ENCODE data around the gene KCNH2. TPM values are rescaled to one million over a fixed set of nuclear protein-coding genes. Genes with fewer than 3 reads are reported as not detected.

Gene KCNH2
- total RNA-seq, 2 experiments from 2014 or later = 5.8 to 7.5 TPM

GRCh38 chr7:150900675-150901074 is 77.4 kb downstream of the KCNH2 start:
- peak overlapping the region; percentile 72; the same call in 1 of the 2 replicates for H2AFZ ChIP-seq (ENCODE audit: low read length)
- no peak overlapping the region for H3K27ac ChIP-seq (ENCODE audit: low read depth, low read length, poor library complexity, severe bottlenecking)
- no peak overlapping the region for H3K4me3 ChIP-seq (ENCODE audit: low read depth, low read length, poor library complexity, severe bottlenecking)
- H3K9me2 ChIP-seq (ENCODE audit: insufficient read depth, low read length) = no peaks in the 10 kb centered on the region
- H3K79me2 ChIP-seq (ENCODE audit: insufficient read depth, low read depth, low read length) = no peaks in the 10 kb centered on the region
- intact Hi-C loops (cut with micrococcal nuclease; ENCODE audit: unreplicated experiment) = no loop called here
- BruUV-seq (replicated peaks) = no TSS peak
- H4K20me1 ChIP-seq (ENCODE audit: insufficient read depth, low read length) = no peaks in the 10 kb centered on the region
- TF ChIP-seq EZH2phosphoT487 (IDR thresholded peaks at IDR 0.05; ENCODE audit: borderline replicate concordance, low read depth, low read length) = no peak
- TF ChIP-seq CTCF (conservative IDR thresholded peaks at IDR 0.05; ENCODE audit: low read length) = no peak
- H3K9me3 ChIP-seq (ENCODE audit: low read length) = no peaks in the 10 kb centered on the region
- H3K36me3 ChIP-seq (ENCODE audit: insufficient read depth, low read length) = no peaks in the 10 kb centered on the region
- POLR2A ChIA-PET = interaction anchor here (0.6 to 1.2 kb wide), 2 partner anchors 9 to 32 kb away, joined by 4 read pairs; no protein-coding TSS in a partner anchor
- H3K4me2 ChIP-seq (ENCODE audit: low read length) = peak overlapping the region; percentile 34; the same call in 1 of the 2 replicates
- peaks cover 64% of the 10 kb centered on the region for H3K4me1 ChIP-seq (ENCODE audit: insufficient read depth, low read length, poor library complexity, severe bottlenecking)
- CTCF ChIA-PET (ENCODE audit: unreplicated experiment) = no interaction called here
- no peak for DNase-seq (ENCODE audit: low spot score)

- DNase-seq (ENCODE audit: low spot score) = peak; percentile 80
- Histone ChIP-seq H3K9me3 (ENCODE audit: low read length) (peaks cover 7% of the 10 kb centered on the region; the same call in 1 of the 2 replicates), H3K4me2 (ENCODE audit: low read length) (peak overlapping the region; percentile 86), H3K4me1 (ENCODE audit: insufficient read depth, low read length, poor library complexity, severe bottlenecking) (peaks cover 69% of the 10 kb centered on the region), H3K36me3 (ENCODE audit: insufficient read depth, low read length) (no peaks in the 10 kb centered on the region; the same call in 1 of the 2 replicates), H2AFZ (ENCODE audit: low read length) (peak overlapping the region; percentile 66), H3K27ac (ENCODE audit: low read depth, low read length, poor library complexity, severe bottlenecking) (peak overlapping the region; percentile 96), H4K20me1 (ENCODE audit: insufficient read depth, low read length) (no peaks in the 10 kb centered on the region), H3K9me2 (ENCODE audit: insufficient read depth, low read length) (no peaks in the 10 kb centered on the region), H3K4me3 (ENCODE audit: low read depth, low read length, poor library complexity, severe bottlenecking) (peak overlapping the region; percentile 61), H3K79me2 (ENCODE audit: insufficient read depth, low read depth, low read length) (no peaks in the 10 kb centered on the region)
- CTCF ChIA-PET (ENCODE audit: unreplicated experiment) = interaction anchor here (0.6 to 1.4 kb wide), 7 partner anchors 10 to 1238 kb away, joined by 3 to 4 read pairs (median 4); no protein-coding TSS in a partner anchor
- no TSS peak for BruUV-seq (replicated peaks)
- intact Hi-C loops (cut with micrococcal nuclease; ENCODE audit: unreplicated experiment) = loop anchor here (1.0 to 10.0 kb wide), 6 partner anchors 76 to 1026 kb away; partner anchors contain the start of genes AGAP3, ATP6V0E2, FASTK and REPIN1
- peak; percentile 99 for TF ChIP-seq CTCF (conservative IDR thresholded peaks at IDR 0.05; ENCODE audit: low read length)
- TF ChIP-seq EZH2phosphoT487 (IDR thresholded peaks at IDR 0.05; ENCODE audit: borderline replicate concordance, low read depth, low read length) = no peak
- POLR2A ChIA-PET = interaction anchor here (0.8 to 1.3 kb wide), 6 partner anchors 11 to 92 kb away, joined by 3 to 5 read pairs (median 4); partner anchors contain the start of gene NOS3
Measured at GRCh38 chr7:150898475-150899011, 79.6 kb downstream of the KCNH2 start.
